BLaER1 (cell line): Measurements from ENCODE around the gene KLHL29.

Source experiments
- H3K27ac ChIP-seq: shearing (Covaris generic); formaldehyde crosslinking; 2 replicates; pipeline ENCODE4 v1.8.1; 2022
- H3K27me3 ChIP-seq: shearing (Covaris generic); formaldehyde crosslinking; 2 replicates; pipeline ENCODE4 v1.8.1; 2022
- H3K36me3 ChIP-seq: shearing (Covaris generic); formaldehyde crosslinking; 2 replicates; pipeline ENCODE4 v1.8.1; 2022
- H3K4me1 ChIP-seq: shearing (Covaris generic); formaldehyde crosslinking; 2 replicates; pipeline ENCODE4 v1.8.1; 2022
- H3K4me2 ChIP-seq: shearing (Covaris generic); formaldehyde crosslinking; 2 replicates; pipeline ENCODE4 v1.8.1; 2022
- H3K4me3 ChIP-seq: shearing (Covaris generic); formaldehyde crosslinking; 2 replicates; pipeline ENCODE4 v1.8.1; 2022
- H3K9ac ChIP-seq: shearing (Covaris generic); formaldehyde crosslinking; 2 replicates; pipeline ENCODE4 v1.8.1; 2022
- H3K9me3 ChIP-seq: shearing (Covaris generic); formaldehyde crosslinking; 2 replicates; pipeline ENCODE4 v1.8.1; 2022
- H4K20me1 ChIP-seq: shearing (Covaris generic); formaldehyde crosslinking; 2 replicates; pipeline ENCODE4 v1.8.1; 2022
- Cebpa-rat ChIP-seq: shearing (Covaris generic); IDR thresholded peaks from 2 replicates; pipeline ENCODE4 v1.8.1; 2022

The KLHL29 gene

GRCh38 chr2:23485261-23485660 is 100.3 kb downstream of the KLHL29 start:
- no peaks in the 10 kb centered on the region for H3K27me3 ChIP-seq
- no peak overlapping the region for H3K9ac ChIP-seq
- H3K9me3 ChIP-seq = no peaks in the 10 kb centered on the region
- H3K4me1 ChIP-seq = peaks cover 9% of the 10 kb centered on the region; the same call in 1 of the 2 replicates
- no peak for TF ChIP-seq Cebpa-rat
- H3K36me3 ChIP-seq = no peaks in the 10 kb centered on the region
- H3K27ac ChIP-seq = no peak overlapping the region
- no peak overlapping the region for H3K4me2 ChIP-seq
- no peaks in the 10 kb centered on the region for H4K20me1 ChIP-seq
- no peak overlapping the region for H3K4me3 ChIP-seq

GRCh38 chr2:23485841-23486683 is 101.1 kb downstream of the KLHL29 start:
- TF ChIP-seq Cebpa-rat = no peak
- no peak overlapping the region for H3K27ac ChIP-seq

GRCh38 chr2:23486684-23487075 is 101.7 kb downstream of the KLHL29 start:
- no peak overlapping the region for H3K9ac ChIP-seq
- H3K27ac ChIP-seq = no peak overlapping the region
- H3K4me1 ChIP-seq = peaks cover 9% of the 10 kb centered on the region; the same call in 1 of the 2 replicates
- no peak overlapping the region for H3K4me3 ChIP-seq
- no peak overlapping the region for H3K4me2 ChIP-seq
- TF ChIP-seq Cebpa-rat = no peak
- H3K9me3 ChIP-seq = no peaks in the 10 kb centered on the region
- H4K20me1 ChIP-seq = no peaks in the 10 kb centered on the region
- no peaks in the 10 kb centered on the region for H3K27me3 ChIP-seq
- H3K36me3 ChIP-seq = no peaks in the 10 kb centered on the region

More at GRCh38 chr2:23485841-23486683, 101.1 kb downstream of the KLHL29 start:
- H3K36me3 ChIP-seq = no peaks in the 10 kb centered on the region
- no peaks in the 10 kb centered on the region for H3K9me3 ChIP-seq
- no peak overlapping the region for H3K4me3 ChIP-seq
- H4K20me1 ChIP-seq = no peaks in the 10 kb centered on the region
- H3K4me1 ChIP-seq = peaks cover 9% of the 10 kb centered on the region; the same call in 1 of the 2 replicates
- no peaks in the 10 kb centered on the region for H3K27me3 ChIP-seq
- H3K9ac ChIP-seq = no peak overlapping the region
- no peak overlapping the region for H3K4me2 ChIP-seq

DNA sequence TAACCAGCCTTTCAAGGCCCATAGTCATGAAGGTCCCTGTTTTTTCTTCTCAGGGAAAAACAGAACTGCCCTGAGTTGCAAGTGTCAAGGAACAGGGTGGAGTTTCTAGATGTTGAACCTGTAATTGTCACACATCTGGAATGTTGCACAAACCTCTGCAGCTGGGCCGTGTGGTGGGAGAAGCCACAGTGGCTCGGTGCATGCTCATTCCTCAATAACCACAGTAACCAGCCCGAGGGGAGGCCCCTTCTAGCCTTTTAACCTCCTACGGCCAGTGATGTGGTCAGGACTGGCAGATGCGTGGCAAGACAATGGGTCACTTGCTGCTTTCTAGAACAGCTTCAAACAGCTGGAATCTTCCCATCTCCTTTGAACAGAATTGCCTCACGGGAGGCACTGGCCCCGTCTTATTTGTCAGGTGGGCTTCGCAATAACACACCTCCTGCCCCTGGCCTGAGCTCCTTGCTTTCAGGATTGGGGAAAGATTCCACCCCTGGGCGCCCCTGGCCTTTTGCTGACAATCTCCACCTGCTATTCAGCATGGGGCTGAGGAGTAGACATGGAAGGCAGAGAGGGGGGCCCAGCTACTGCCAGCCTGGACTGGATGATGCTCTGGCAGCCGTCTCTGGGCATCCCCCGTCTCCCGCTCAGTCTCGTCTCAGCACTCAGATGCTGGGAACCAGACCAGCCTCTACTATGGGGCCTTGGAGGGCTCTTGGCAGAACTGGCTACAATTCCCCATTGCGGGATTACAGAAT is 102.9 kb downstream of the KLHL29 start:
- Histone ChIP-seq H3K4me1 (peaks cover 9% of the 10 kb centered on the region; the same call in 1 of the 2 replicates), H3K9ac (no peak overlapping the region), H3K27ac (no peak overlapping the region), H4K20me1 (no peaks in the 10 kb centered on the region), H3K4me3 (no peak overlapping the region), H3K27me3 (no peaks in the 10 kb centered on the region), H3K4me2 (no peak overlapping the region), H3K9me3 (no peaks in the 10 kb centered on the region), H3K36me3 (no peaks in the 10 kb centered on the region)
- TF ChIP-seq Cebpa-rat = no peak

- Histone ChIP-seq H3K9ac (no peak overlapping the region), H3K4me1 (peaks cover 9% of the 10 kb centered on the region; the same call in 1 of the 2 replicates), H3K27me3 (no peaks in the 10 kb centered on the region), H3K36me3 (no peaks in the 10 kb centered on the region), H4K20me1 (no peaks in the 10 kb centered on the region), H3K9me3 (no peaks in the 10 kb centered on the region), H3K27ac (no peak overlapping the region), H3K4me3 (no peak overlapping the region), H3K4me2 (no peak overlapping the region)
- TF ChIP-seq Cebpa-rat = no peak
Observed at GRCh38 chr2:23488584-23488983, 103.6 kb downstream of the KLHL29 start.

- no peaks in the 10 kb centered on the region for H3K9me3 ChIP-seq
- no peak overlapping the region for H3K4me3 ChIP-seq
- no peaks in the 10 kb centered on the region for H3K27me3 ChIP-seq
- H3K27ac ChIP-seq = no peak overlapping the region
- peak overlapping the region; percentile 52 for H3K4me2 ChIP-seq
- TF ChIP-seq Cebpa-rat = no peak
- peaks cover 9% of the 10 kb centered on the region; the same call in 1 of the 2 replicates for H3K4me1 ChIP-seq
- no peak overlapping the region for H3K9ac ChIP-seq
- no peaks in the 10 kb centered on the region for H3K36me3 ChIP-seq
- peaks cover 5% of the 10 kb centered on the region; the same call in 1 of the 2 replicates for H4K20me1 ChIP-seq
Observed at GRCh38 chr2:23489471-23490322, 104.7 kb downstream of the KLHL29 start.

- Histone ChIP-seq H3K4me2 (no peak overlapping the region), H3K4me1 (peaks cover 19% of the 10 kb centered on the region), H3K4me3 (no peak overlapping the region)
Observed at GRCh38 chr2:23491591-23492336, 106.8 kb downstream of the KLHL29 start.

GRCh38 chr2:23492337-23492675 is 107.3 kb downstream of the KLHL29 start:
- peaks cover 24% of the 10 kb centered on the region for H3K4me1 ChIP-seq
- H3K27ac ChIP-seq = no peak overlapping the region
- no peak overlapping the region for H3K4me3 ChIP-seq
- H3K36me3 ChIP-seq = no peaks in the 10 kb centered on the region
- TF ChIP-seq Cebpa-rat = no peak
- no peak overlapping the region for H3K4me2 ChIP-seq
- no peak overlapping the region for H3K9ac ChIP-seq
- no peaks in the 10 kb centered on the region for H3K9me3 ChIP-seq
- H3K27me3 ChIP-seq = no peaks in the 10 kb centered on the region
- peaks cover 28% of the 10 kb centered on the region; the same call in 1 of the 2 replicates for H4K20me1 ChIP-seq

More at GRCh38 chr2:23491591-23492336, 106.8 kb downstream of the KLHL29 start:
- no peak overlapping the region for H3K9ac ChIP-seq
- H3K27ac ChIP-seq = no peak overlapping the region
- H4K20me1 ChIP-seq = peaks cover 25% of the 10 kb centered on the region; the same call in 1 of the 2 replicates
- TF ChIP-seq Cebpa-rat = no peak
- no peaks in the 10 kb centered on the region for H3K27me3 ChIP-seq
- no peaks in the 10 kb centered on the region for H3K9me3 ChIP-seq
- H3K36me3 ChIP-seq = no peaks in the 10 kb centered on the region

GRCh38 chr2:23492921-23493320 is 107.9 kb downstream of the KLHL29 start:
- Histone ChIP-seq H3K27me3 (no peaks in the 10 kb centered on the region), H3K9me3 (no peaks in the 10 kb centered on the region), H4K20me1 (peaks cover 32% of the 10 kb centered on the region; the same call in 1 of the 2 replicates), H3K4me1 (peaks cover 29% of the 10 kb centered on the region), H3K4me3 (no peak overlapping the region), H3K27ac (no peak overlapping the region), H3K9ac (no peak overlapping the region), H3K36me3 (no peaks in the 10 kb centered on the region), H3K4me2 (no peak overlapping the region)
- no peak for TF ChIP-seq Cebpa-rat
